Left lobe of liver (tissue), 2 donors: ENCODE measurements around the gene LENG1. TPM values are rescaled to one million over a fixed set of nuclear protein-coding genes. Genes with fewer than 3 reads are reported as not detected.

Experiments used
- ATAC-seq: fragments of 200-7000 bp; cut with Tn5 transposase; one replicate; pipeline ENCODE4 v1.9.1; 2020; ENCODE audit warnings: mild to moderate bottlenecking, moderate library complexity
- DNase-seq: peaks from one replicate; pipeline ENCODE4 v3.0.0-alpha.2; 2020; ENCODE audit warnings: low spot score
- total RNA-seq: library from RNA; stranded (reverse); gene quantifications from one replicate; pipeline ENCODE4 v1.2.1, GENCODE V29; 2021
- donor health status: DM: no; HTN: no; CAD: no; lungs with moderate emphysema.
- donor health status: DM: no; HTN: yes; CAD: no.

The LENG1 gene
- total RNA-seq, 1 donor from 2014 or later, result 1.3 TPM

DNA sequence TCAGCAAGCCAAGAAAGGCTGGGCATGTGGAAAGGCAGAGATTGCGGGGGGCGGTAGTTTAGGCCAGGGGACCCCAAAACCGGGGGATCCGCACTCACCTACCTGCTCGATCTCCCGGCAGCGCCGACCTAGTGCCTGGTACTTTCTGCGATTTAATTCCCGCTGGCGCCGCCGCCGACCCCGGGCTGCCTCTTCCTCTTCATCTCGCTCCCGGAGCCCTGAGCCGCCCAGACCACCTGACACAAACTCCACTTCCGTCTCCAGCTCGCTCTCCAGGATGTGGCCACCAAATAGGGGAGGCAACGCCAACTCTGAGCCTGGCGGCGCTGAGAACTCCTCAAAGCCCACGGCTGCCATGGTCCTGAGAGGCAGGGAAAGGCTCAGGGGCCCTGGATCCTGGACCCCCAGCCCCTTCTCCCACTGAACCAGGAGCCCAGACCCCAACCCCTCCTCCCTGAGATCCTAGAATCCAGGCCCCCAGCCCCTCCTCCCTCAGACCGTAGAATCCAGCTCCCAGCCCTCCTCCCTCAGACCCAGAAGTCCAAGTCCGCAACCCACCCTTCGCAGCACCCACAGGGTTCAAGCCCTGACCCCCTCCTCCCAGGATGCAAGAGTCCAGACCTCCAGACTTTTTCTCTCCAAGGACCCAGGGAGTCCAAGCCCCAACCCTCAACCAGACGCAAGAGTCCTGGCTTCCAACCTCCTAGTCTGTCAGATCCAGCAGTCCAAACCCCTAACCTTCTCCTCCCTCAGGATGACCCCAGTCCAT, 45.0 kb downstream of the LENG1 start:
- ATAC-seq, result peak; percentile 8
- DNase-seq, result no peak

DNA sequence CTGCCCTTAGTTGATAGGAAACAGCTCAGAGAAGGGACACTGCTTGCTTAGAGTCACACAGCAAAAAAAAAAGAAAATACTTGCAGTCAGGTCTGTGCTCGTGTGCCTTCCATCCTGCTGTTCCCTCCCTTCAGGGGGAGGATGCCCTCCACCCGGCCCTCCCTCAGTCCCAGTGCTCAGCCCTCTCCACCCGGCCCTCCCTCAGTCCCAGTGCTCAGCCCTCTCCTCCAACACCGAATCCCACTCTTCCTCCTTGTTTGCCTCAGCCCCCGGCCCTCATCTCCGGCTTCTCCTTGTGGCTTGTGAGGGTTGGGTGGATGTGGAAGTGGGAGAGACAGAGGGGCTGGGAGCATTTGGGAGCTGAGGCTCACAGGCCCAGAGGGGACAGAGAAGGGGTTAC, 49.9 kb downstream of the LENG1 start:
- no peak for DNase-seq
- peak; percentile 16 for ATAC-seq

DNA sequence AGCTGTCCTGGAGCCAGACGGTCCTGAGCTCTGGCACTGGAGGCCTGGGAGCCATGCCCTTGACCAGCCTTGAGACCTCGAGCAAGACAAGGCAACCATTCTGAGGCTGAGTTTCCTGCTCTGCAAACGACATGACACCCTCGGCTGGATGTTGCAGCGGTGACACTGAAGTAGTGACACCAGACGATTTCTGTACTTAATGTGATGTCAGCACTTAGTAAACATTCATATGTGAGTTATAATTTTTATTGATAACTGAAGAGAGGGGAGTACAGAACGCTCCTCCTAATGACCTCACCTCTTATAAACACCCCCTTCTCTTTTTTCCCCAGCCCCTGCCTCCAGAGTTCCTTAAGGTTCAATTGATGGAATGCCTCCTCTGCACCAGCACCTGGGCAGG, 51.0 kb downstream of the LENG1 start:
- DNase-seq, result no peak
- no peak for ATAC-seq

DNA sequence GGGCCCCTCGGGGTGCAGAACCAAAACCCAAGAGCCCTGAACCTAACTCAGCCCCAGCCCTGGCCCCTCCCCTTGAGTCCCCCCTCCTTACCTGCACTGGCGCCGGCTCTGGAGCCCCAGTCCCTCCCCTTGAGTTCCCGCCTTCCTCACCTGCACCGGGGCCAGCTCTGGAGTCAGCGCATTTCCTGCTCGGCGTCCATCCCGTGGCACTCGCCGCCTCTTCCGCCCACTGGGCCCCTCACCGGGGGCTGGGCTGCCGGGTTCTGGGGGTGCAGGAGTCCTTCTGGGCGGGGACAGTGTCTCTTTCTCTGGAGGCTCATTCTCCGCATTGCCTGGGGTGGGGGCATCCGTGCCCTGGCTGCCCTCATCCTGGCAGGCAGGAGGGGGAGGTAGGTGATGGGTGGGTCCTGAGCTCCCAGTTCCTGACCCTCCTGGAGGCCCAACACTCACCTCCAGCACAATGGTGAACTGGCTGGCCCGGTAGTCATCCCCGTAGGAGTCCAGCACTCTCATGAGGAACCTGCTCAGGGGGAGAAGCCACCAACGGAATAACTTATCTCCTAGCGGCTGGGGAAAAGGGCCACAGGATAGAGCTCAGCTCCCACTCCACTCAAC, 51.5 kb downstream of the LENG1 start:
- ATAC-seq (no peak), DNase-seq (no peak)

DNA sequence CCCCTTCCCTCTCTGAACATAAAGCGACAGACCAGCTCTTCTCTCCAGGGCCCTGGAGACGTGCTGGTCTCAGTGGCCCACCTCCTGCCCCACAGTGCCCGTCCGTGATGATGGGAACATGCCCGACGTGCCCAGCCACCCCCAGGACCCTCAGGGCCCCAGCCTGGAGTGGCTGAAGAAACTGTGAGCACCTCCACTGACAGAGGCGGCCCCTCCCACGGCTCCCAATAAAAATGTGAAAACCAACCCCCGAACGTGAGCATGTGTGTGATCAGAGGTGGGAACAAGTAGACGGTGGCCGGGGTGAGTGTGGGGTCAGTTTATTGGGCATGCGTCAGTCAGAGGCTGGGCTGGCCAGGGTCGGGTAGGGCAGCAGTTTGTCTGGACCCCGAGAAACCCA, 52.8 kb downstream of the LENG1 start:
- DNase-seq (no peak), ATAC-seq (no peak)

DNA sequence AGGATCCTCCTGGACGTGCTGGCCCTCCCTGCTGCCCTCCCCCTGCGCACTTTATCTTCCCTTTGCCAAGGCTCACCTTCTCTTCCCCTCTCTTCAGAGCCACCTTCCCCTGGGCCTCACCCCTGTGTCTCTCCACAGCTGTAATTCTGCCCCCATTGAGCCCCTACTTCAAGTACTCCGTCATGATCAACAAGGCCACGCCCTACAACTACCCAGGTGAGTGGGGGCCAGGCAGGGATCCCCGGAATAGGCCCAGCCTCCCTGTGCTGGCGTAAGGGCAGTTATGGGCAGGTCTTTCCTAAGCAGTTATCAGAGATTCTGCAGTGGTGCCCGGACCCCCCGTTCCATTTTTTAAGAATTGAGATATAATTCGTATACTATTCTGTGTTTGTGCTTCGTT, 53.7 kb downstream of the LENG1 start:
- DNase-seq (no peak), ATAC-seq (no peak)

Other genes starting within 250 kb of the LENG1 start
- gene CACNG8, start 196.8 kb downstream of the LENG1 start, total RNA-seq, result not detected
- not detected for gene CACNG6, start 168.1 kb downstream of the LENG1 start, total RNA-seq
- not detected for gene VSTM1, start 95.8 kb downstream of the LENG1 start, total RNA-seq
- gene TARM1, start 78.4 kb downstream of the LENG1 start, total RNA-seq, result not detected
- gene OSCAR, start 58.9 kb downstream of the LENG1 start, total RNA-seq, result 0.91 TPM
- 74.5 TPM for gene NDUFA3, start 56.9 kb downstream of the LENG1 start, total RNA-seq
- gene TFPT, start 44.1 kb downstream of the LENG1 start, total RNA-seq, result 4.3 TPM
- 23.2 TPM for gene PRPF31, start 44.0 kb downstream of the LENG1 start, total RNA-seq
- 19.0 TPM for gene CNOT3, start 22.0 kb downstream of the LENG1 start, total RNA-seq
- gene TMC4, start 13.4 kb upstream of the LENG1 start, total RNA-seq, result 1.9 TPM
- 34.3 TPM for gene MBOAT7, start 29.9 kb upstream of the LENG1 start, total RNA-seq
- 17.4 TPM for gene TSEN34, start 31.6 kb upstream of the LENG1 start, total RNA-seq
- 482 TPM for gene RPS9, start 41.1 kb upstream of the LENG1 start, total RNA-seq
- 1.2 TPM for gene LILRB3, start 63.3 kb upstream of the LENG1 start, total RNA-seq
- 0.75 TPM for gene LILRA6, start 83.1 kb upstream of the LENG1 start, total RNA-seq
- 8.7 TPM for gene LILRB5, start 97.6 kb upstream of the LENG1 start, total RNA-seq
- 1.7 TPM for gene LILRB2, start 121.4 kb upstream of the LENG1 start, total RNA-seq
- gene LILRA5, start 153.4 kb upstream of the LENG1 start, total RNA-seq, result 1.4 TPM
- gene LILRA4, start 179.4 kb upstream of the LENG1 start, total RNA-seq, result not detected
- gene LAIR1, start 205.2 kb upstream of the LENG1 start, total RNA-seq, result 3.1 TPM